HG02870 (cell line): ENCODE results near the gene NAP1L4.

Experiments used
- ATAC-seq: cut with Tn5 transposase; IDR thresholded peaks from one replicate; pipeline ENCODE4 v1.9.1; 2021; ENCODE audit warnings: mild to moderate bottlenecking, moderate library complexity; ENCODE audit not compliant: unreplicated experiment

Gene NAP1L4

GRCh38 chr11:2995893-2996554 lies 3.9 kb upstream of the NAP1L4 start:
- ATAC-seq: no peak

GRCh38 chr11:2995031-2995561 lies 3.0 kb upstream of the NAP1L4 start:
- no peak for ATAC-seq

- no peak for ATAC-seq
These were observed 2.2 kb upstream of the NAP1L4 start for GRCh38 chr11:2994336-2994730.

GRCh38 chr11:2992997-2993325 lies 832 bp upstream of the NAP1L4 start:
- ATAC-seq: no peak

GRCh38 chr11:2991452-2992233 lies 486 bp downstream of the NAP1L4 start:
- ATAC-seq: peak; percentile 23

GRCh38 chr11:2990617-2991451 lies 1.3 kb downstream of the NAP1L4 start:
- no peak for ATAC-seq

GRCh38 chr11:2989551-2989950 lies 2.6 kb downstream of the NAP1L4 start:
- ATAC-seq: no peak

- ATAC-seq: no peak
These were observed 3.1 kb downstream of the NAP1L4 start for GRCh38 chr11:2989006-2989405.

- ATAC-seq: no peak
These were observed 4.0 kb downstream of the NAP1L4 start for GRCh38 chr11:2987881-2988861.

GRCh38 chr11:2983908-2984307 lies 8.2 kb downstream of the NAP1L4 start:
- ATAC-seq: no peak

GRCh38 chr11:2982214-2982613 lies 9.9 kb downstream of the NAP1L4 start:
- ATAC-seq: no peak

- ATAC-seq: no peak
These were observed 11.0 kb downstream of the NAP1L4 start for GRCh38 chr11:2981130-2981529.

GRCh38 chr11:2980168-2980840 lies 11.8 kb downstream of the NAP1L4 start:
- no peak for ATAC-seq

GRCh38 chr11:2977113-2977512 lies 15.0 kb downstream of the NAP1L4 start:
- no peak for ATAC-seq

GRCh38 chr11:2976294-2977063 lies 15.7 kb downstream of the NAP1L4 start:
- no peak for ATAC-seq

- ATAC-seq: no peak
These were observed 16.5 kb downstream of the NAP1L4 start for GRCh38 chr11:2975594-2975993.

GRCh38 chr11:2974272-2974671 lies 17.9 kb downstream of the NAP1L4 start:
- no peak for ATAC-seq

- ATAC-seq: no peak
These were observed 23.7 kb downstream of the NAP1L4 start for GRCh38 chr11:2968341-2968900.

GRCh38 chr11:2964782-2965181 lies 27.3 kb downstream of the NAP1L4 start:
- ATAC-seq: no peak
